CD8-positive, alpha-beta memory T cell (primary cell): ENCODE data around the gene PCSK7. TPM values are rescaled to one million over a fixed set of nuclear protein-coding genes. Genes with fewer than 3 reads are reported as not detected.

Experiments used
- CTCF ChIA-PET: fragments of 350-600 bp; sonication (Branson Sonifier 250); formaldehyde crosslinking; loops from one replicate; lab custom pipeline; 2021; ENCODE audit warnings: antibody characterized with exemption; lab: Charles Lee
- POLR2A ChIA-PET: fragments of 350-600 bp; sonication (Branson Sonifier 250); formaldehyde crosslinking; loops from one replicate; lab custom pipeline; 2021; ENCODE audit warnings: antibody characterized with exemption; lab: Charles Lee
- DNase-seq, 5 donors: peaks; one replicate each; pipeline versions ENCODE4 v3.0.0 to v3.0.0-alpha.2; 2020 to 2022; ENCODE audit warnings: mixed read lengths in 1 of 5
- H3K27ac ChIP-seq: one replicate; pipeline ENCODE4 v1.7.0; 2013; ENCODE audit warnings: low read depth, mild to moderate bottlenecking, low read length, moderate library complexity
- H3K27me3 ChIP-seq: 2 replicates; pipeline ENCODE4 v1.7.0; 2013; ENCODE audit warnings: low read length, mild to moderate bottlenecking; ENCODE audit not compliant: insufficient read depth, poor library complexity, severe bottlenecking
- H3K36me3 ChIP-seq: 2 replicates; pipeline ENCODE4 v1.7.0; 2013; ENCODE audit warnings: mild to moderate bottlenecking, low read length, moderate library complexity; ENCODE audit not compliant: insufficient read depth
- H3K4me1 ChIP-seq: 2 replicates; pipeline ENCODE4 v1.7.0; 2013; ENCODE audit warnings: mild to moderate bottlenecking, low read length, moderate library complexity; ENCODE audit not compliant: insufficient read depth
- H3K4me3 ChIP-seq: 2 replicates; pipeline ENCODE4 v1.7.0; 2013; ENCODE audit warnings: mild to moderate bottlenecking, low read length
- H3K9me3 ChIP-seq: 2 replicates; pipeline ENCODE4 v1.7.0; 2013; ENCODE audit warnings: mild to moderate bottlenecking, low read length
- H3K27ac Mint-ChIP-seq, 8 donors: one replicate each; pipeline ENCODE4 v1.8.0; 2020 to 2021; ENCODE audit warnings: mixed read lengths in 8 of 8, mild to moderate bottlenecking in 6 of 8, inconsistent platforms in 3 of 8, moderate library complexity in 3 of 8
- H3K27me3 Mint-ChIP-seq, 2 donors: one replicate each; pipeline ENCODE4 v1.8.0; 2020 to 2021; ENCODE audit warnings: mixed read lengths in 2 of 2, mild to moderate bottlenecking in 1 of 2, moderate library complexity in 1 of 2
- H3K36me3 Mint-ChIP-seq, 3 donors: one replicate each; pipeline ENCODE4 v1.8.0; 2020 to 2021; ENCODE audit warnings: mixed read lengths in 3 of 3, inconsistent platforms in 1 of 3, mild to moderate bottlenecking in 1 of 3
- H3K4me1 Mint-ChIP-seq, 3 donors: one replicate each; pipeline ENCODE4 v1.8.0; 2020 to 2021; ENCODE audit warnings: mixed read lengths in 3 of 3, inconsistent platforms in 1 of 3, mild to moderate bottlenecking in 1 of 3
- H3K4me3 Mint-ChIP-seq, 7 donors: one replicate each; pipeline ENCODE4 v1.8.0; 2020 to 2021; ENCODE audit warnings: mixed read lengths in 7 of 7, mild to moderate bottlenecking in 6 of 7, moderate library complexity in 4 of 7, inconsistent platforms in 2 of 7
- H3K9me3 Mint-ChIP-seq, 5 donors: one replicate each; pipeline ENCODE4 v1.8.0; 2020 to 2022; ENCODE audit warnings: mixed read lengths in 5 of 5, mild to moderate bottlenecking in 3 of 5, moderate library complexity in 2 of 5, inconsistent platforms in 1 of 5
- polyA plus RNA-seq: library from polyadenylated mRNA; unstranded; fragments of 300-500 nt; fragmentation: Illumina TruSeq; gene quantifications from one replicate; pipeline ENCODE4 v1.2.3, GENCODE V29; 2021
- total RNA-seq, 2 experiments: library from RNA; stranded (reverse); gene quantifications; one replicate each; pipeline ENCODE4 v1.2.3, GENCODE V29; 2021

Gene PCSK7
- total and polyA plus RNA-seq, 3 experiments from 2014 or later = 81.7 to 101 (median 99.6) TPM

- Histone ChIP-seq H3K4me1 (no peaks in the 10 kb centered on the region), H3K4me3 (no peak within 1 kb of the TSS), H3K9me3 (no peaks in the 10 kb centered on the region), H3K27me3 (no peaks in the 10 kb centered on the region), H3K36me3 (no peaks in the 10 kb centered on the region), H3K27ac (no peak within 1 kb of the TSS)
- Mint-ChIP-seq H3K4me3 (no peak within 1 kb of the TSS), H3K27me3 (no peaks in the 10 kb centered on the region), H3K27ac (peak within 1 kb of the TSS in 4 of 8 donors; percentile 46 to 76 (median 54)), H3K4me1 (peaks cover 0 to 10% (median 9%) of the 10 kb centered on the region in 3 donors), H3K36me3 (peaks cover 0 to 34% (median 4%) of the 10 kb centered on the region in 3 donors), H3K9me3 (no peaks in the 10 kb centered on the region)
- CTCF ChIA-PET = no interaction called here
- DNase-seq = no peak
- POLR2A ChIA-PET = no interaction called here
Observed at GRCh38 chr11:117199053-117199915, 32.6 kb downstream of the PCSK7 start, which contains the start of gene TAGLN. Gene TAGLN, plus strand, starts transcription at chr11:117199370. Its CDS starts 3,644 bp downstream, at chr11:117203014.

DNA sequence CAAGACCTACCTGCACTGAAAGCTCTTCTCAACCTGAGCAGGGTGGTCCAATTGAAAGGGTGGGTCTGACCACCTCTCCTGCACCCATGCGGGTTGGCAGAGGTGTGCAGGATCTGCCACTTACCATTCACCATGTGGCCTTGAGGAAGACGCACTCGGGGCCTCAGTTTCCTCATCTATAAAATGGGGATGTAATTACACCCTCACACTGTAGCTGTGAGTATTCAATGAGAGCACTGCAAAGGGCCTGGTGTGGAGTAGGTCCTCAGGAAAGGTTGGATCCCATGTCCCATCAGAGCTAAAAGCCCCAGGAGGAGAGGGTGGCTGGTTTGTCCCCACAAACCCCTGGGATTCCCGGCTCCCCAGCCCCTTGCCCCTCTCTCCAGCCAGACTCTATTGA lies 33.3 kb downstream of the PCSK7 start:
- no peak overlapping the region for H3K4me3 ChIP-seq
- H3K27ac ChIP-seq = no peak overlapping the region
- no peaks in the 10 kb centered on the region for H3K4me1 ChIP-seq
- Mint-ChIP-seq H3K9me3 (no peaks in the 10 kb centered on the region), H3K27me3 (no peaks in the 10 kb centered on the region), H3K4me1 (peaks cover 0 to 10% (median 8%) of the 10 kb centered on the region in 3 donors), H3K36me3 (peaks cover 0 to 27% (median 4%) of the 10 kb centered on the region in 3 donors), H3K4me3 (no peak overlapping the region), H3K27ac (peak overlapping the region in 3 of 8 donors; percentile 10 to 47 (median 12))
- H3K27me3 ChIP-seq = no peaks in the 10 kb centered on the region
- POLR2A ChIA-PET = no interaction called here
- no peak for DNase-seq
- CTCF ChIA-PET = no interaction called here
- H3K9me3 ChIP-seq = no peaks in the 10 kb centered on the region
- H3K36me3 ChIP-seq = no peaks in the 10 kb centered on the region

DNA sequence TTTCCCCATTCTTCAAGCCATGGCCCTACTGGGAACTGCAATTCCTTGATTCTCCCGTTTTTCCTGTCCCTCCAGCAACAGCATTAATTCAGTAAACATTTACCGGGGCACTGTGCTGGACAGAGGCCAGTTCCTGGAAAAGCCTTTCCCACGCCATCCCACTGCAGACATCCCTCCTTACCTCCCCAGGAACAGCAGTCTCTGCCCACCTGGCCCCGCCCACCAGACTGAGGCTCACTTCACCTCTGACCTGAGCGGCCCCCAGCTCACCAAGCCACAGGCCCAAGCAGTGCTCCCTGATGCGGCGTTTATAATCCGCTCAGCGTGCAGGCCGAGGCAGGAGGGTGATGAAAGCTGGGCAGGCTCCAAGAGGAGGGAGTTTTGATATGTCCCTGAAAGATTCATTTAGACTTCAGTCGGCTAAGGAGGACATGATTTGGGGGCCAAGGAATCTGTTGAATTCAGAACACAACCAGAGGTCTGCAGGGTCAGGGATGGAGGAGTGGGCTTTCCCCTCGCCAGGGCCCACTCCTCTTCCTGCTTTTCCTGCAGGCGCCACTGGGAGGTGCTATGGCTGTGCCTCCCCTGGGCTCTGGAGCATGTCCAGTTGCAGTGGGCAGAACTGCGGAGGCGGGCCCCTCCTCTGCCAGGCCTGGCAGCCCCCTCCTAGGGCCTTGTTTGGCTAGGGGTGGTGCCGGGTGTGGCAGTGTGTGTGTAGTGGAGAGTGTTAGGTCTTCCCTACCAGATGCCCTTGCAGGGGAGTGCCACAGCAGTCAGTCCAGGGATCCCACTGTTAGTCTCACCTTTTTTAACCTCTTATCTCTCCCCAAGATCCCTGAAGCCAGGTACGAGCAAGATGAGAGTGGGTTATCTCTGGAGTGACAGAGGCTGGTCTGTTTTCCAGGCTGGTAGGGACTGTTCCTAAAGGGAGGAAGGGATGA lies 34.1 kb downstream of the PCSK7 start:
- H3K4me3 ChIP-seq = no peak overlapping the region
- Mint-ChIP-seq H3K27me3 (no peaks in the 10 kb centered on the region), H3K4me3 (no peak overlapping the region), H3K36me3 (peaks cover 0 to 24% (median 4%) of the 10 kb centered on the region in 3 donors), H3K9me3 (no peaks in the 10 kb centered on the region), H3K4me1 (peaks cover 0 to 7% (median 5%) of the 10 kb centered on the region in 3 donors), H3K27ac (peak overlapping the region in 2 of 8 donors; percentile 52 to 88)
- ChIA-PET POLR2A (no interaction called here), CTCF (no interaction called here)
- H3K27me3 ChIP-seq = no peaks in the 10 kb centered on the region
- no peaks in the 10 kb centered on the region for H3K4me1 ChIP-seq
- no peaks in the 10 kb centered on the region for H3K36me3 ChIP-seq
- DNase-seq = no peak
- H3K9me3 ChIP-seq = no peaks in the 10 kb centered on the region
- H3K27ac ChIP-seq = no peak overlapping the region

DNA sequence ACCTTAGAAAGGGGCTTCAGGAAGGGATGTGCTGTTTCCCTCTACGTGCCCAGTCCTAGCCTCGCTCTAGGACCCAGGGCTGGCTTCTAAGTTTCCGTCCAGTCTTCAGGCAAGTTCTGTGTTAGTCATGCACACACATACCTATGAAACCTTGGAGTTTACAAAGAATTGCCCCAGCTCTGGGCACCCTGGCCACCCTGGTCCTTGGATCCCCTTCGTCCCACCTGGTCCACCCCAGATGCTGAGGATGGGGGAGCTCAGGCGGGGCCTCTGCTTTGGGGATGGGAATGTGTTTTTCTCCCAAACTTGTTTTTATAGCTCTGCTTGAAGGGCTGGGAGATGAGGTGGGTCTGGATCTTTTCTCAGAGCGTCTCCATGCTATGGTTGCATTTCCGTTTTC lies 34.9 kb downstream of the PCSK7 start:
- no peaks in the 10 kb centered on the region for H3K36me3 ChIP-seq
- CTCF ChIA-PET = no interaction called here
- POLR2A ChIA-PET = no interaction called here

GRCh38 chr11:117195761-117196160 lies 36.1 kb downstream of the PCSK7 start:
- Histone ChIP-seq H3K27ac (no peak overlapping the region), H3K27me3 (no peaks in the 10 kb centered on the region), H3K4me1 (no peaks in the 10 kb centered on the region), H3K9me3 (no peaks in the 10 kb centered on the region), H3K4me3 (no peak overlapping the region), H3K36me3 (no peaks in the 10 kb centered on the region)
- Mint-ChIP-seq H3K27ac (peak overlapping the region in 5 of 8 donors; percentile 42 to 88 (median 71)), H3K36me3 (peaks cover 0 to 30% (median 4%) of the 10 kb centered on the region in 3 donors), H3K4me3 (no peak overlapping the region), H3K9me3 (no peaks in the 10 kb centered on the region), H3K4me1 (peaks cover 0 to 7% (median 5%) of the 10 kb centered on the region in 3 donors), H3K27me3 (no peaks in the 10 kb centered on the region)
- POLR2A ChIA-PET = interaction anchor here (0.6 kb wide), 1 partner anchor 19 kb away, joined by 7 read pairs; no protein-coding TSS in a partner anchor
- CTCF ChIA-PET = interaction anchor here (0.9 to 1.3 kb wide), 2 partner anchors 16 to 89 kb away, joined by 3 read pairs; no protein-coding TSS in a partner anchor
- no peak for DNase-seq

More for the DNA sequence above, 34.9 kb downstream of the PCSK7 start:
- H3K4me3 ChIP-seq = no peak overlapping the region
- Mint-ChIP-seq H3K4me1 (peaks cover 0 to 7% (median 5%) of the 10 kb centered on the region in 3 donors), H3K4me3 (no peak overlapping the region), H3K27me3 (no peaks in the 10 kb centered on the region), H3K9me3 (no peaks in the 10 kb centered on the region), H3K36me3 (peaks cover 0 to 29% (median 4%) of the 10 kb centered on the region in 3 donors), H3K27ac (peak overlapping the region in 4 of 8 donors; percentile 19 to 88 (median 33))
- H3K27me3 ChIP-seq = no peaks in the 10 kb centered on the region
- no peak overlapping the region for H3K27ac ChIP-seq
- no peaks in the 10 kb centered on the region for H3K4me1 ChIP-seq
- DNase-seq = no peak
- no peaks in the 10 kb centered on the region for H3K9me3 ChIP-seq

DNA sequence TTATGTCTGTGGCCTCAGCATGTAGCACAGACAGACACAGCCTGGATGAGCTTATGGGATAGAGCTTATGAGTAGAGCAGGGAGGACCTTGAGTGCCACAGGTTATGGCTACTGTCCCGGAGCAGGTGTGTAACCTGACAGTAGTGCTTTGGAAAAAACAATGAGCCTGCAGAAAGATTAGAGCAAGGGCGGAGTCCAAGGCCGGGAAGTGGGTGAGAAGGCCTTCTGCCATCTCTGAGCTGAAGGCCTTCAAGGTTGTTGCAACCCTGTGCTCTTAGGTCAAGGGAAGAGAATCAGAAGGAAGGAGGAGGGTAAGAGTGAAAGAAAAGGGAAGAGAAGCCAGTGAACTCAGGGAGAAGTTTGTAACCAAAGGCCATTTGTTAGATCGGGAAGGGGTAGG lies 36.6 kb downstream of the PCSK7 start:
- ChIA-PET CTCF (interaction anchor here (0.8 to 1.3 kb wide), 3 partner anchors 17 to 89 kb away, joined by 3 to 4 read pairs (median 3); partner anchors contain the start of gene SIDT2), POLR2A (interaction anchor here (0.6 kb wide), 1 partner anchor 19 kb away, joined by 7 read pairs; no protein-coding TSS in a partner anchor)
- no peaks in the 10 kb centered on the region for H3K4me1 ChIP-seq
- Mint-ChIP-seq H3K27ac (peak overlapping the region in 4 of 8 donors; percentile 31 to 73 (median 62)), H3K9me3 (no peaks in the 10 kb centered on the region), H3K4me3 (peak overlapping the region in 1 of 7 donors; percentile 18), H3K4me1 (peaks cover 0 to 5% (median 5%) of the 10 kb centered on the region in 3 donors), H3K27me3 (no peaks in the 10 kb centered on the region), H3K36me3 (peaks cover 0 to 32% (median 4%) of the 10 kb centered on the region in 3 donors)
- H3K9me3 ChIP-seq = no peaks in the 10 kb centered on the region
- no peak overlapping the region for H3K27ac ChIP-seq
- H3K27me3 ChIP-seq = no peaks in the 10 kb centered on the region
- H3K4me3 ChIP-seq = no peak overlapping the region
- peak in 1 of 5 donors; percentile 7 for DNase-seq
- H3K36me3 ChIP-seq = no peaks in the 10 kb centered on the region

DNA sequence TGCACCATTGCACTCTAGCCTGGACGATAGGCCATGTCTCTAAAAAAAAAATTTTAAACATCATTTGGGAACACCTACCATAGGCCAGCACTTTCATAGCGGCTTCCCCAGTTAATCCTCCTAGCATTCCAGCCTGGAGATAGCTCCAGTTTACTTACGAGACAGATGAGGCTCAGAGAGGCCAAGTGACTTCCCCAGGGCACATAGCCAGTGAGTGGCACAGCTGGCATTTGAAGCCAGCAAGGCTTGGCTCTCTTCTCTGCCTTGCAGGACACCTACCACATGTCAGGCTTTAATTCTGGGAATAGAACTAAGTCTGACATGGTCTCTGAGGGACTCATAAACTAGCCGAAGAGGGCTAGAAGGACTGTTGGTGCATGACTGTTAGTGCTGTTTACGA lies 37.6 kb downstream of the PCSK7 start:
- peaks cover 0 to 32% (median 4%) of the 10 kb centered on the region in 3 donors for H3K36me3 Mint-ChIP-seq

More for the DNA sequence above, 37.6 kb downstream of the PCSK7 start:
- ChIA-PET POLR2A (no interaction called here), CTCF (interaction anchor here (0.8 kb wide), 1 partner anchor 16 kb away, joined by 4 read pairs; the partner anchor contains the start of gene SIDT2)
- Histone ChIP-seq H3K36me3 (peaks cover 8% of the 10 kb centered on the region), H3K9me3 (no peaks in the 10 kb centered on the region), H3K27ac (no peak overlapping the region), H3K27me3 (no peaks in the 10 kb centered on the region), H3K4me3 (no peak overlapping the region), H3K4me1 (no peaks in the 10 kb centered on the region)
- Mint-ChIP-seq H3K4me1 (peaks cover 0 to 5% (median 5%) of the 10 kb centered on the region in 3 donors), H3K9me3 (no peaks in the 10 kb centered on the region), H3K27ac (peak overlapping the region in 1 of 8 donors; percentile 1), H3K27me3 (no peaks in the 10 kb centered on the region), H3K4me3 (no peak overlapping the region)
- no peak for DNase-seq
